Frontal cortex (tissue), 4 donors: ENCODE results near the gene HVCN1. TPM values are rescaled to one million over a fixed set of nuclear protein-coding genes. Genes with fewer than 3 reads are reported as not detected.
"Not testable (repeated sequence)": the region's sequence is repeated elsewhere in the genome, so short reads cannot be mapped to it uniquely, and the experiment has no call there.

Experiments used
- DNase-seq, 2 donors: peaks; one replicate each; pipeline ENCODE4 v3.0.0; 2012; ENCODE audit warnings: low spot score in 2 of 2
- FAIRE-seq: peaks from 2 replicates; lab custom pipeline; 2012; peaks lifted over from hg19 to GRCh38; lab: Jason Lieb, UNC
- total RNA-seq: library from RNA; depleted of rRNA; stranded (reverse); fragments of >200 nt; gene quantifications from one replicate; pipeline ENCODE4 v1.2.3, GENCODE V29; 2014
- donor health status: control.
- donor health status: control.
- donor health status: control.

HVCN1 gene, protein sequence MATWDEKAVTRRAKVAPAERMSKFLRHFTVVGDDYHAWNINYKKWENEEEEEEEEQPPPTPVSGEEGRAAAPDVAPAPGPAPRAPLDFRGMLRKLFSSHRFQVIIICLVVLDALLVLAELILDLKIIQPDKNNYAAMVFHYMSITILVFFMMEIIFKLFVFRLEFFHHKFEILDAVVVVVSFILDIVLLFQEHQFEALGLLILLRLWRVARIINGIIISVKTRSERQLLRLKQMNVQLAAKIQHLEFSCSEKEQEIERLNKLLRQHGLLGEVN
- 7.3 TPM for total RNA-seq

- DNase-seq (peak; percentile 67 to 77), FAIRE-seq (no peak)
Measured at GRCh38 chr12:110688446-110689280, at the start of gene HVCN1. HVCN1 (minus strand) TSS chr12:110689115; CDS start chr12:110683245, 5,870 bp downstream.

GRCh38 chr12:110737532-110737931 lies 48.6 kb upstream of the HVCN1 start:
- no peak for FAIRE-seq
- no peak for DNase-seq

DNA sequence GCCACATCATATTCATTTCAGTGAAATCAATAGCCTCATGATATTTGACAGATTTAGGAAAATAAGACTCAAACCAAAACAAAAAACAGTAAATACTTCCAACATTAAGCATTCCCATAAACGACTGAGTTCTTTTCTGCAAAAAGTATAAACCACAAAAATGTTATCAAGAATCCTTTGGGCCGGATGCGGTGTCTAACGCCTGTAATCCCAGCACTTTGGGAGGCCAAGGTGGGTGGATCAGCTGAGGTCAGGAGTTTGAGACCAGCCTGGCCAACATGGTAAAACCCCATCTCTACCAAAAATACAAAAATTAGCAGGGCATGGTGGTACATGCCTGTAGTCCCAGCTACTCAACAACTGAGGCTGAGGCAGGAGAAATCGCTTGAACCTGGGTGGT lies 48.1 kb upstream of the HVCN1 start:
- not testable (repeated sequence) for DNase-seq, FAIRE-seq

- DNase-seq (no peak), FAIRE-seq (no peak)
Measured at GRCh38 chr12:110733900-110734299, 45.0 kb upstream of the HVCN1 start.

DNA sequence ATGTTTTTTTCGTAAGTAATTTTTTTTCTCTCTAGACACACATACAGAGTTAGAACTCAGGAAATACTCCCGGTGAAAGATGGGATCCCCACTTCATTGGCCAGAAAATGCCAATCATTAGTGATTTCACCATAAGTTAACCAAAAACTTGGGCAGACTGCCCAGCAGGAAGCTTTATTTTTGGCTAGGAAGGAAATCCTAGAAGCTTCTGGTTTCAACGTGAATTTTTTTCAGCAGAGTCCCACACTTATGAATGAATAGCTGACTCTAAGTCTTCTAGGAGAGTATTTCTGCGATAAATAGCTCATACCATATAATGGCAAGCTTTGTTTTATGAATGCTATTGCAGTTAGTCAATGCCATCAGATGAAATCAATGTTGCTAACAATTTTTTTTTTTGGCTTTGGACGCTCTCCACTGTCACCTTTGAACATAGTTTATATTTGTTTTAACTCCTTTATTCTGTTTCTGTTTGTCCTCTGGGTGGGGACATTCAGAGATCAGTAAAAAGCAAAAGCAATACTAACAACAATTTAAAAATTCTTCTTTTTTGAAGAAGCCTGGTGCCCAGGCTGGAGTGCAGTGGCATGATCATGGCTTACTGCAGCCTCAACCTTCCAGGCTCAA lies 44.3 kb upstream of the HVCN1 start:
- FAIRE-seq: no peak
- no peak for DNase-seq

DNA sequence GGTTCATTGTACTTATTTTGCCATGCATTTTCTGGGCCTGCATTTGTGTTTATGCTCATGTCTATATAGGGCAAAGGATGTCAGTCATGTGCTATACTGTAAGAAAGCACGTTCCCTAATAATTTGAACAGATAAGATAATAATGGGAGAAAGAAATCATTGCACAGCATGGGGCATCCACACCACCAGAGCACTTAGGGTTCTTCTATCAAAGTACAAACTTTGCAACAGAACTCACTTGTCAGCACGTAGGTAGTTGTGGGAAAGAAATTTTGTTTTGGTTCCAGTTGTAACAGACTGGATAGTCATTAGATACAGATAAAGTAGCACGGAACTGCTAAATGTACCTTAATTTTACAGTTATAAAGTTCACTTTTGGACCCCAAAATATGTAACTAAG lies 43.7 kb upstream of the HVCN1 start:
- FAIRE-seq: no peak
- no peak for DNase-seq

GRCh38 chr12:110731479-110731878 lies 42.6 kb upstream of the HVCN1 start:
- DNase-seq: no peak
- FAIRE-seq: no peak

DNA sequence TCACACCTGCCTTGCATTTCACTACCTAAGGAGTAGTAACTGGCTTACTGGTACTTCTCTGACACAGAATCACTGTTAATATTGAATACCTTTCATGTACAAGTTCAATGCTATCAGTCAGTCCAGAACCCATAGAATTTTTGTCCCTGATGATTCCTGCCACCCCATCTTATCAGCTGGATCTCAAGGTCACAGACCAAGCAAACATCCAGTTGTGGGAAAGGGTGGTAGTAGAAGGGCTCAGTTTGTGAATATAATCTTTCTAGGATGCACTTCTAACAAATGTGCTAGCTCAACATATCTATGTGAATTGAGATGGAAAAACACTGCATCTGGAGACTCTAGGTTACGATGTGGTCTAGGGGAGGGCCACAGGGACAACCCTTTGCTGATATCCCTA lies 39.7 kb upstream of the HVCN1 start:
- DNase-seq (no peak), FAIRE-seq (no peak)

GRCh38 chr12:110726708-110727369 lies 37.9 kb upstream of the HVCN1 start:
- DNase-seq (no peak), FAIRE-seq (no peak)

DNA sequence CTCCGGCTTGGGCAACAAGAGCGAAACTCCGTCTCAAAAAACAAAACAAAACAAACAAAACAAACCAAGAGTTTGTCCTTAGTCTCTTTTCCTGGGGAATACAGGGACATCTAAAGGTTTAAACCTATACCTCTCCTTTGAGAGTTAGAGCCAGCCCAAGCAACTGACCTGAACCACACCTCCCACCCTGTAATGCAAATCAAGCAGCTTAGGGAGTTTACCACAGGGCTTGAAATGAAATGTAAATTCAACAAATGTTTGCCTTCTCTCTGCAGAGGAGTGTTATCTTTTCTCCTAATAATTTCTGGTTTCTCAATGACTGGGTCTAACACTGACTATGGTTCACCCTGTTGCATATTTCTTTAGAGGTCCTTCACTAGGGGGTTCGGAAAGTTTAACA lies 37.1 kb upstream of the HVCN1 start:
- DNase-seq: no peak
- FAIRE-seq: no peak

DNA sequence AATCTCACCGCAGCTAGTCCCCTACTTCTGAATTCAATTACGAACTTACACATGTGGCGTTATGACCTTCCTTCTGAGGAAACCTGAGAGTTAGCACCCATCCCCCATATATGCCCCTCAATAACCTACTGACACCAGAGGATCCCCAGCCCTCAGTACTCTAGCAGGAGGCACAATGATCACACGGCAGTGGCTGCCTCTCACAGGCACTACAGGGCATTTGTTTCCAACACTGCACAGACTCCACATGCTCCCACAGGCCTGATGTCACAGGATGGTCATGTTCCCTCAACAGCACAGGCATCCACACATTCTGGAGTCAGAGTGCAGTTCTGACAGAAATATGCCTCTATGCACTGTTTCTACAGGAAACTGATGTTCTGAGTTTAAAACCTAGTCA lies 36.4 kb upstream of the HVCN1 start:
- no peak for DNase-seq
- no peak for FAIRE-seq

DNA sequence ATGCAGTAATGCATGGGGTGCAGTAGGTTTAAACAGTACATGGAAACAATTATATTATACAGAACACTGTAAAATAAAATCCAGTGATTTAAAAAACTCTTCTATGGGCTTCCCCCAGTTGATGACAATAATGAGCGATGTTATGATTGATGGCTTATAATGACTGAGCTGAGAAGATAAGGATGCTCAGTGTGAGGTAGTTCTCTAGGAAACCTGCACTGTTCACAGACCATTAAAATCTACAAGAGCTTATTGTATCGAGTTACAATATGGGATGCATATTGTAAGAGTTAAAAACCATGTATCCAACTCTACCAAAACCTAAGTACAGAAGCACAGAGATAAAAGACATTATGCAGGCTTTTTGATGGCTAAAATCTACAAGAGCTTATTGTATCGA lies 34.0 kb upstream of the HVCN1 start:
- not testable (repeated sequence) for FAIRE-seq, DNase-seq

DNA sequence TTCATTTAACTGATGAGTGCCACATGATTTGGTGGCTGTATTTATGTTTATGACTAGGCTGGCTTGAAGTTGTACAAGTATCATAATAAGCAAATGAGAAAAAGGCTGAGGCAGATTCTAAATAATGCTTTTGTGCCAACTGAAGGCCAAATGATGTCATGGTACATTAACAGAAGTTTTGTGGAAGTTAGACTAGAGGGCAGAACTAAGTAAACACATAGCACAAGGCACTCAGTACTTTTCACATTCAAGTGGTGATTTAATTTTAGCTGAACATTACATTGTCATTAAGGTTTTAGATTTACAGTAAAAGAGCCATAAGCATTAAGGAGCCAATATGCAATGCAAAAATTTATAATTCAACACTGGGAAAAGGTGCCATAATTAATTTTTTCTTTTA lies 32.7 kb upstream of the HVCN1 start:
- no peak for DNase-seq
- FAIRE-seq: no peak

GRCh38 chr12:110720516-110720915 lies 31.6 kb upstream of the HVCN1 start:
- no peak for FAIRE-seq
- no peak for DNase-seq

DNA sequence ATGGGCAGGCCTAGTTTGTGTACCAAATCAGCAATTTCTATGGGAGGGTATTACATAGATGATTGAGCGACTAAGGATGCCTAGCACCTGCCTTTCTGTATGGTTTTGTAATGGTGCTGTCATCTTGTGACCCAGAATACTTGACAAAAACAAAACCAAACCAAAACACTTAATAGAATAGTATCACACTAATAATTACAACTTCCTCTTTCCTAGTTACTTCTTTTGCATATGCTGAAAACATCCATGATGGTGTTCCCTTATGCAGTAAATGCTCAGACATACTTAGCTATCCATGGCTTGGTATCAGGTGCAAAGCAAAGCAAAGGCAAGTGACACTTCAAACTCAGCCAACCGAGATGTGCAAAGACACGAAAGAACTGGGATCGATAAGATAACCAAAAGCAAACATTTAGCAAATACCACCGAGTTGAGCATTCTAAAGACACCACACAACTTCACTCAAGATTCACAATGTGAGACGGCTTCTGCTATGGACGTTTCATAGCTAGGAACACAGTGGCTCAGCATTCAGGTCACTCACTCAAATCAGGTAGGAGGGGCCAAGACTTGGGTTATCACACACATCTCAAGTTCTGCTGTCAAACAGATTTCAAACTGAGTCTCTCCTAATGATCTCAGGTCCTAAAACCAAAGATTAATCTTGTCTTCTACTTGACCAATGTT lies 29.4 kb upstream of the HVCN1 start:
- FAIRE-seq: no peak
- no peak for DNase-seq

DNA sequence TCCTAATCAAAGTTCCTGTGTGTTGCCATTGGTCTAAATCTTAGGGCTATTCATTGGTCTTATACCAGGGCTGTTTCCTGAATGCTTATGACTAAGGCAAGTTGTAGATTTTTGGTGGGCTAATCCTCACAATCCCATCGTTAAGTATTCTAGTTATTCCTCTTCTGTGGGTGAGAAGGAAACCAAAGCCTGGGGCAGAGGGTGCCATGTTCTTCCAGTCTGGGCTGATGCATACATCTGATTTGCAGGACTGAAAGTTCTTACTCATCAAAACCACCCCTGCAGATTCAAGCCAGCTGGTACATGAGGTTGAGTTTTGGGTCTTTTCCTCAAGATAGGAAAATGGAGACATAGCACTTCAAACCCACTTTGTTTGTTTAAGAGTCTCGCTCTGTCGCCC lies 28.1 kb upstream of the HVCN1 start:
- DNase-seq (no peak), FAIRE-seq (no peak)

DNA sequence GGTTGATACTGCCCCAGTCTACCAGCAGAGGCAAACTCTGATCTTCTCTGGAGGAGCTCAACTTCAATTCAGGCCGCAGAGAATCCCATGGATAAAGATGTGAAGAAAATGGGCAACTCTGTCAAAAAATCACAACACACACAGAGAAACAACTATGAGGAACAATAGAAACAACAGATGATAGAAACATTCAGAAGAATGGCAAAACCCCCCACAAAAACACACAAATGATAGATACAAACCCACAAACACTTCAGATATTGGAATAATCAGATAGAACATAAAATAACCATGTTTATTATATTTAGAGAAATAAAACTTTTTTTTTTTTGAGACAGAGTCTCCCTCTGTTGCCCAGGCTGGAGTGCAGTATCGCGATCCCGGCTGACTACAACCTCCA lies 20.0 kb upstream of the HVCN1 start:
- DNase-seq: no peak
- no peak for FAIRE-seq

DNA sequence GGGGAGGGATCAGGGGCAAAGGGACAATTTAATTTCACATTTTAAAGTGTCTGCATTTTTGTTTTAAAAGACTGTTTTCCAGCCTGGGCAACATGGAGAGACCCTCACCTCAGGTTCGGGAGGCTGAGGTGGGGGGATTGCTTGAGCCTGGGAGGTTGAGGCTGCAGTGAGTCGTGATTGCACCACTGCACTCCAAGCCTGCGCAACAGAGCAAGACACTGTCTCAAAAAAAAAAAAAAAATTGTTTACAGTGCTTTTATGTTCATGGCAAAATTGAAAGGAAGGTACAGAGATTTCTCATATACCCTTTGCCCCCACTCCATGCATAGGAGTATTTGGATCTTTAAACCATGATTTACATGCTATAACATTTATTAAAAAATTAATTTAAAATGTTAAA lies 16.4 kb upstream of the HVCN1 start:
- DNase-seq (no peak), FAIRE-seq (no peak)

- FAIRE-seq (no peak), DNase-seq (no peak)
Measured at GRCh38 chr12:110704750-110705149, 15.8 kb upstream of the HVCN1 start.

DNA sequence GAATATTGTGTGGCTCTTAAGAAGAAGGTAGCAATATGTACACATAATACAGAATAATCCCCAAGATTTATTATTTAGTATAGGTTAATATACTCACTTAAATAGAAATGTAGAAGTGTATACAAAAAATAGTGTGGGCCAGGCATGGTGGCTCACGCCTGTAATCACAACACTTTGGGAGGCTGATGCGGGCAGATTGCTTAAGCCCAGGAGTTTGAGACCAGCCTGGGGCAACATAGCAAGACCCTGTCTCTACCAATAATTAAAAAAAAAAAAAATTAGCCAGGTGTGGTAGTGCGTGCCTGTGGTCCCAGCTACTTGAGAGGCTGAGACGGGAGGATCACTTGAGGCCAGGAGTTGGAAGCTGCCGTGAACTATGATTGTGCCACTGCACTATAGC lies 15.3 kb upstream of the HVCN1 start:
- DNase-seq: no peak
- no peak for FAIRE-seq
